Measurements from ENCODE around the gene ARHGAP20.

Gene ARHGAP20

DNA sequence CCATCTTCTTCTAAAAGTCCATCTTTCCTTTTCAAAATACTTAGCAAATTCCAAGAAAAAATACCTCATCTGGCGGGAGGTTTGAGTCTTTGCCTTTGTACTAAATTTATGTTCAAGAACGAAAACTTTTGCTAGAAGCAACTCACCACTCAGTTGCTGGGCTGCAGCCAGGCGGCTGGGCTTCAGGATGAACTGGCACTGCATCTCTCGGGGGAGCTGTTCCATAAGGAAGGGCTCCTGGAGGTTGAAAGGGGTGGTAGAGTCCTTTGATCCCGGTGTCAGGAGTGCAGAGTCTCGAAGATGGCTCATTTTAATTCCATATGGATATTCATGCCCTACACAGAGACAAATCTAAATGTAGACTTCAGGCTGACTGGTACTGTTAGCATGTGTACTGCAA is 105.8 kb downstream of the ARHGAP20 start:
- DNase-seq, result no peak

DNA sequence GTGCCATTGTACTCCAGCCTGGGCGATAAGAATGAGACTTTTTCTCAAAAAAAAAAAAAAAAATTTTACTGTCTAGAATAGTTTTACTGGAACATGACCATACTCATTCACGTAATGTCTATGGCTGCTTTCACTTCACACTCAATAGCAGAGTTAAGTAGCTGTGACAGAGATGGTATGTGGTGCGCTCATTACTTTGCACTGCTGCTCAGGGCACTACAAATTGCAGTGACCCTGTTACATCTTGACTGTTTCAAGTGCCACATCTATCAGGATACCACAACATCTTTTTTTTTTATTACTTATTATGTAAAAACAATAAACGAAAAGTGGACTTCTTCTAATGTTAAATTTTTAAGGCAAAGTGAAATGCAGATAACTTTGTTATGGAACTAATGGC is 110.3 kb downstream of the ARHGAP20 start:
- DNase-seq, result no peak

DNA sequence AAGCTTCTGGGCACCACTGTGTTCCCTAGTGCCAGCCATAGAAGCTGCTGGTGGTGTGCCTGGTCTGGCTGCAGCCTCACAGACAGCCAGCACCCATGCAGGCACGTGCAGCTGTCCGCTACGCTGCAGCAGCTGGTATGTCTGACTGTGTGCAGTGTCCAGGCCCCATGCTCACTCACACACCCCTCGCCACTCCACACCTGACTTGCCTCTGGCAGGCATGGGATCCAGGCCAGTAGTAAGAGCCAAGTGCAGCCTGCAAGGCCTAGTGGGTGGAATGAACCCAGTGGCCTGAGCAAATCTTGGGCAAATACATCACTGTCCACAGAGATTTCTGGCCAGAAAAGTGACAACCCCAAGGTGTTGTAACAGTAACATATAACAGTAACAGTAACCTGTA is 111.9 kb downstream of the ARHGAP20 start:
- no peak for DNase-seq

DNA sequence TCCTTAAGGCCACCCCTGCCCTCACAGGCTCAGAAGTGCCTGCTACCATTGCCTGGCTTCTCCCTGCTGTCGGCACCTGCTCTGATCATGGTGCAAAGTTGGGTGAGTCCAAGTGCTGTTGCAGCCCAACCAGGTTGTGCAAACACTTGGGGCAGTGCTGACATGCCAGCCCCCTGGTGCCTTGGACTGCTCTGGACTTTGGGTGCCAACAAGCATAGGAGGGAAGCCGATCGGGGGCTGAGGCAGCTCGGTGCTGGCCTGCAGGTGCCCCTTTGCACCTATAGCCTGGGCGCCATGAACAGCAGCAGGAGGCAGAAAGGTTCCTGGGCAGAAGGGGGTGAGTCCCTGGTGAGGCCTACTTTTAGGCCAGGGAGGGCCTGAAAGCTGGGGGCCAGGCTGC is 113.0 kb downstream of the ARHGAP20 start:
- DNase-seq, result no peak

DNA sequence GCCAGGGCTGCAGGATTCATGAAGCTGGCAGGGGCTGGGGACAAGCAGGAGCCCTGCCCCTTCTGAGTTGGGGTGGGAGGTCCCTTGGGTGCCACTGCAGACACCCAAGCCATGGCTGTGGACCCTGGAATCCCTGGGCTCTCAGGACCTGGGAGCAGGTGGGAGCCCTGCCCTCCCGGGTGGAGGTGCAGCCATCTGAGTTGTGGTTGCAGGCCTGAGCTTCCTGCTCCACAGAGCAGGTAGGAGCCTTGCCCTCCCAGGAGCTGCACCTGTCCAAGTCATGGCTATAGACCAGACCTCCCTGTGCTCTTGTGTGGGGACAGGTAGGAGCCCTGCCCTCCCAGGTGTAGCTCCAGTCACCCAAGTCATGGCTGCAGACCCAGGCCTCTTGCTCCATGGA is 113.5 kb downstream of the ARHGAP20 start:
- DNase-seq, result no peak

DNA sequence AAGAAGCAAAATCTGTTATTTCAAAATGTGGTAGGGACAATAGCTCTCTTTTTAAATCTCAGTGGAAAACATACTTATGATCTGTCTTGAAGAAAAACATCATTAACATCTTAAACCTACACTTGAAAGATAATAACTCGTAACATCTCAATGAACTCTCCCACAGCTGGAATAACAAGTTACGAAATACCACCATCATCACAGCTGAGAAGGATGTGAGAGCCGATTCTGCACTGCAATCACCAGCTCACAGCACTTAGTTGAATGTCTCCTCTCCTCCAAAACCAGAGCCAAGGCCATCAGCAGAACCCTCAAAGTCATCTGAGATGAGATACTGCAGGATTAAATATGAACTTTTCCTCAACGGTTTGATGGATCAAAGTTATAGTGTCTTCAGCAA is 124.3 kb downstream of the ARHGAP20 start:
- no peak for DNase-seq

DNA sequence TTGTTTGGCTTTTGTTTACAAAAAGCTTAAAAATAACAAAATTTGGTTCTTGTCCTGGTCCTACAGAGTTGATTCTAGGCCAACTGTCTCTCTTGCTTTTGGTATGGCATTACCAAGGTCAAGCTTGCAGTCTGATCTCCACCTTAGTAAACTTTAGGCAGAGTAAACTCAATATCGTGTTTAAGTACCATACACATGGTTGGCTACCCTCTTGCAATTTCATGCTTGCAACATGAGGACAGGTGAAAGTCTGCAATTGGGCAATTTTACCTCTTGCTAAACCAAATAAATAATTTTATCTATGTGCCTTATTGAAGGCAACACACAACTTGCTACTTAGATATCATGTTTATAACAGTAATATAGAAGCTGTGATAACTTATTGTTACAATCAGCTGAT is 125.1 kb downstream of the ARHGAP20 start:
- no peak for DNase-seq

DNA sequence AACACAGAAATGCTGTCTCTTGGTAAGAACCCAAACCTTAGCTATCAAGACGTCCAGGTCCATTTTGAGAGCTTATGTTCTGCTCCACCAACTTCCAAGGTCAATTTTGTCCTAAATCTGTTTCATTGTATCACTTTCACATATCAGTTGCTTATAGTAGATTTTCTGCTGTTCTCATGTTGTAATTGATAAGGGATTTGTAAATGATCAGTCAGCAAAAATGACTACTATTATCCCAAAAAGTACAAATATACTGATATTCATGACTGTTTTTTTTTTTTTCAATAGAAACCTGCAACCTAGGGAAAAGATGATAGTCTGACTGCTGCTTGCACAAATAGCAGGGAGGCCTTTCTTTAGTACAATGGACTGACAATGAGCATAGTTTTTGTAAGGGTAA is 128.1 kb downstream of the ARHGAP20 start:
- no peak for DNase-seq

DNA sequence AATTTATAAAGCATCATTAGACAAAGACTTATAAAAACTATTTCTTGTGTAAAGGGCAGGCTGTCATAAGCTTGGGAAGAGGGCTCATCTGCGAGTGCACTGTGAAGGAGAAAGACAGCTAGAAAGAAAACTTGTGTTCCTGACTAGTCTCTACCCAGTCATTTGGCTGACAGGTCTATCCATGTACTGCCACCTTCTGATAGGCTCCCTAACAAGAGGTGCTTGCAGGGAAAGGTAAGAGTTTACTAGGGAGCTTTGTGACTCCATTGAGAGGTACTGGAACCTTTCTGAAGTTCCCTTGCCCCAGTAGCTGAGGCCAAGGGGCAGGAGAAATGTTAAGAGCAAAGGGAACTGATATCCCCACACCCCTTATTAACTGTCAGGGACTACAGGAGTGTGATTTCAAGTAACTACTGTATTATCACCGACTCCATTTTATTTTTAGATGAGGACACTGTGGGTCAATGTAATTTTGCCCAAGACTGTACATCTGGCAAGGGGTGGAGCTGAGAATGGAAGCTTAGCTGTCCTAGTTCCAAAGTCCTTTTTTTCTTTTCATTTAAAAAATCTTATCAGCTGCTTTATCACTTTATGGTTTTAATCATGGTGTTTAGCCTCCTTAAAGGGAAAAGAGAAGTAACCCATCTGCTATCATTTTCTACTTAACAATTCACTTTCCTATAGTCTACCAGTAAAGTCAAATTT is 129.4 kb downstream of the ARHGAP20 start:
- no peak for DNase-seq

DNA sequence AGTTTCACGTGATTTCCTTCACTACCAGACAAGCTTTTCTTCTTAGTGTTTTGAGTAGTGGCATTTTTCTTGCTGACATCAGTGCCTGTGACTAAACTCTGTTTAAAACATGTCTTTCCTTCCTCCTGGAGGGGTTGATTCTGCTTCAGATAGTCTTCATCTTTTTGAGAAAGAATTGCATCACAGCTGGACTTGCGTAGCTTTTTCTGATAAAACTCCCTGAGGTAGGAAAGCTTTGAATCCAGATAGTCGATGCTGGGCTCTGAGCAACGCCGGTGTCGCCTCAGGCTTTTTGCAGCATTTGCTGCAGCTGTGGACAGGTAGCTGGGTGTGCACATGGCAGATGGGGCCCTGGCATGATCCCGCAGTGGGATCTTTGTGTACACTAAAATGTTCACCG is 131.7 kb downstream of the ARHGAP20 start:
- no peak for DNase-seq

DNA sequence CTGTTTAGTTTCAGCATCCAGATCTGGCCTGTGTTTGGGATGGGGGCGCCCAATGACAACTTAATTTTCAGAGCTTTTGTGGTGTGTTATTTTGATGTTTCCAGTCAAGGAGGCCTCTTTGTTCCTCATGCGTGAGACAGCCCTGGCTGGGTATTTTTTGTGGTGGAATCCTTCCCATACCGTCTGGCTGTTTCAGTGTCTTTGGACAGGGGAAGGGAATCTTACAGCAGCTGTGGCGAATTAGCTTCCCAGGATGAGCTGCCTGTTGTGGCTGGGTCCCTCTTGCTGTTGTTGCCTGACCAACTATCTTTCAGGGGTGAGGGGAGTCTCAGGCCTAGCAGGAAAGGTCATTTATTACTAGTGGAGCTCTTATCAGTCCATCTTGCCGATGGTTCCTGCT is 138.8 kb downstream of the ARHGAP20 start:
- DNase-seq, result no peak

DNA sequence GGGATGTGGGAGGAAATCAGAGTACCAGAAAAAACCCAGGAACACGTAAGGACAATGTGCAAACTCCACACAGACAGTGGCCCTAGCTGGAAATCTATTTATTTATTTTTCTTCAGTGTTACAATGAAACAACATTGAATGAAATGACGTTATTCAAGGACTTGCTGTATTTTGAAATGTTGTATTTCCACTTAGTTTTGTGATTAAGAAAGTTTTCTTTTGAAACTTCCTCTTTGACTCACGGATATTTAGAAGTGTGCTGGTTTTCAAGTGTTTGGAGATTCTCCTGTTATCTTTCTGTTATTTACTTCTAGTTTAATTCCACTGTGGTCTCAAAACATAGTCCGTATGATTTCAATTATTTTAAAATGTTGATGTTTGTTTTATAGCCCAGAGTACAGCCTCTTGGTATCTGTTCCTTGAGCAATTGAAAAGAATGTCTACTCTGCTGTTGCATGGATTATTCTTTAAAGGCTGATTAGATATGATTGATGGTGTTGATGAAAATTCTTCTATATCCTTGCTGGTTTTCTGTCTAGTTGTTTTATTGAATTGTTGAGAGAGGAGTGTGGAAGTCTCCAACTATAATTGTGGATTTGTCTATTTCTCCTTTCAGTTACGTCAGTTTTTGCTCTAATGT is 141.0 kb downstream of the ARHGAP20 start:
- no peak for DNase-seq

DNA sequence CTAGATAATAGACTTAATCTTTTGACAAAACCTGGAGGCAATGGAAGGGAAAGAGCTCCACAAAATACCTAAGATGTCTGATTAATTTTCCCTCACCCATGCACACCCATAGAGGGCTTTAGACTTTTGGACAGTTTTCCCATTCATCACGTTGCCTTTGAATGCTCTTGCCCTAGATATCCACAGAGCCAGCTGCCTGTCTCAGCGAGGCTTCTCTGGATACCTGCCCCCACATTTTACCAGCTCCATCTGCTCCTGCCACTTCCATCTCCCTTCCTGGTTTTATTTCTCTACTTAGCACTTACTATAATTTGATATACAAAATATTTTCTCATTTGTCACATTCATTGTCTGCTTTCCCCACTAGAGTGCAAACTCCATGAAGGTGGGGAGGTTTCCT is 145.7 kb downstream of the ARHGAP20 start:
- no peak for DNase-seq

DNA sequence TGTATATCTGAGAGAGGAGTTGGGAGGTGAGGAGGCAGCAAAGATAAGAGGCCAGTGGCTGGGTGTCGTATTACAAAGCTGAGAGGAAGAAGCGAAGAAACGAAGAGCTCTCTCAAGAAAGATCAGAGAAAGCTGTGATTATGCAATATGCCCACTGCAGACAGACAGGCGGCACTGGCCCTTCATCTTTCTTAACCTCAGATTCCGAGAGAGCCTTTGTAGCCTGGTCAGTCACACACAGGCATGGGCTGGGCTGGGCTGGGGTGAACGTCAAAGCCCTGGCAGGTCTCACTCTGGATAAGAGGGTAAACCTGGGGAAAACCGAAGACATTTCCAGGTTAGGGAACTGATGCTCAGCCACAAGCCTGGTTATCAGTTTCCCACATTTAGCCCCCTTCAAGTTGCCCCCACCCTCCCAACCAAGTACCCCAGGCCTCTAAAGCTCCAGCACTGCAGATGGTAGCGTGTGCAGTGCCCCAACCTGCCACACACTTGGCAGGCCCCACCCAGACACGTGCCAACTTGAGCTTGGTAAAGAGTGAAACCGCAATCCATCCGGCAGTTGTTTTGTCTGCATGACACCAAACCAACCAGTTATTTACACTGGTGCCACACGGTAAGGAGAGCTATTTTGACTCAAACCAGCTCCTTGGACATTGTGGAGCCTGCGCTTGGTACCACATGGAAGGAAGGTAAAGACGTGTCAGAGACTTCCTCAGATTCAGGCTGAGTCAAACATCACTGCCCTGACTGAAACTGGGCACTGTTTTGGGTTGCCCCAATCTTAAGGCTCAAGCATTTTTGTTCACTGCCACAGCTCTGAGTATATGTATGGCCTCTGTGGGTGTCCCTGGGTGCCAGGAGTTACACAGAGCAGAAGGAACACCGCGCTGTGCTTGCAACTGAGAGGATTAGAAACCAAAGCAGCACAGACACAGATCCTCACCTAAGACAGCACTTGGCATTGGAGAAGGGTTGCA is 146.6 kb downstream of the ARHGAP20 start:
- DNase-seq, result no peak

DNA sequence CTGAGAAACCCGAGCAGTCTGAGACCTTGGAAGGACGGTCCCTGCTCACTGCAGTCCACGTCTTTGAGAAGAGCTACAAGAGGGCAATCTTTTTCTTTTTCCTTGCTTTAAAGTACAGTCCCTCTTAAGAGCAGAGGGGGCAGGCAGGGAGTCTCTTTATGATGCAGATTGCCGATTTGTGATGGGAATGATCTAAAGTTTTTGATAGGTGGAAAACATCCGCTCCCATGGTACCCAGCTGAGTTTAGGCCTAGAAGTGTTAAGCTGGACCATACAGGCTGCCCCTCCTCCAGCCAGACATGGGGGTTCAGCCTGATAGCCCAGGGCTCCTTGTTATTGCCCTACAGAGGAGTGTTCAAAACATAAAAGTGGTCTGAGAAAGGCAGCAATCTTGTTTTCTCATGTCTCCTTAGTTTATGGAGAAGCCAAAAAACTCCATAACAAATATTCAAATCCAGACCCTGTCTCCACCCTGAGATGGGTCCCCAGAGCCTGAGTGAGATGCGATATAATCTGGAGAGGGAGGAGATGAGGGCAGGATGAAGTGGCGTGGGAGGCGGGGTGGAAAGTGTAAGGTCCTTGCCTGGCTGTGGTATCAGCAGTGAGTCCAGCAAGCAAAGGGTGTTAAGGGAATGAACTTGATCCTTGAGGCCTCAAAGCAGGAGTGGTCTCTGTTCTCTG is 147.4 kb downstream of the ARHGAP20 start:
- DNase-seq, result no peak

DNA sequence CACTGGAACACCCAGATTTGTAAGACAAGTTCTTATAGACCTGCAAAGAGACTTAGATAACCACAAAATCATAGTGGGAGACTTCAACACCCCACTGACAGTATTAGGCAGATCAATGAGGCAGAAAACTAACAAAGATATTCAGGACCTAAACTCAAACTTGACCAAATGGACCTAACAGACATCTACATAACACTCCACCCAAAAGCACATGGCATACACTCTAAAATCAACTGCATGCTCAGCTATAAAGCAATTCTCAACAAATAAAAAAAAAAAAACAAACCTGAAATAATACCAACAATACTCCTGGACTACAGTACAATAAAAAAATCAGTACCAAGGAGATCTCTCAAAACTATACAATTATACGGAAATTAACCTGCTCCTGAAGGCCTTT is 167.5 kb downstream of the ARHGAP20 start:
- DNase-seq, result no peak

DNA sequence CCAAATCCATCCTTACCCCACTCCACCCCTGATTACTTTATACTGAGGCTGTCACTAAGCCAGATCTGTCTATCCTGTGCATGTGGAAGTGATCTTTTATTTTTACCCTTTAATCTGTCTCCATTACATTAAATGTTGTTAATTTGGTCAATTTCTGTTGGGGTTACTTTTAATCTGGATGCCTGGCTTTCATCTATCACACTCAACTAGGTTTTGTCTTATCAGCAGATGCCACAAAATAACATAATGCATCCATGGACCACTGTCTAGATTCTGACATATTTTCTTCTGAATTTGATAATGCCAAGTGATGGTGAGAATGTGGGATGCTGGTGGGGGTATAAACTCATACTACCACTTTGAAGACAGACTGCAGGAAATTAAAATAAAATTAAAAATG is 174.1 kb downstream of the ARHGAP20 start:
- no peak for DNase-seq

DNA sequence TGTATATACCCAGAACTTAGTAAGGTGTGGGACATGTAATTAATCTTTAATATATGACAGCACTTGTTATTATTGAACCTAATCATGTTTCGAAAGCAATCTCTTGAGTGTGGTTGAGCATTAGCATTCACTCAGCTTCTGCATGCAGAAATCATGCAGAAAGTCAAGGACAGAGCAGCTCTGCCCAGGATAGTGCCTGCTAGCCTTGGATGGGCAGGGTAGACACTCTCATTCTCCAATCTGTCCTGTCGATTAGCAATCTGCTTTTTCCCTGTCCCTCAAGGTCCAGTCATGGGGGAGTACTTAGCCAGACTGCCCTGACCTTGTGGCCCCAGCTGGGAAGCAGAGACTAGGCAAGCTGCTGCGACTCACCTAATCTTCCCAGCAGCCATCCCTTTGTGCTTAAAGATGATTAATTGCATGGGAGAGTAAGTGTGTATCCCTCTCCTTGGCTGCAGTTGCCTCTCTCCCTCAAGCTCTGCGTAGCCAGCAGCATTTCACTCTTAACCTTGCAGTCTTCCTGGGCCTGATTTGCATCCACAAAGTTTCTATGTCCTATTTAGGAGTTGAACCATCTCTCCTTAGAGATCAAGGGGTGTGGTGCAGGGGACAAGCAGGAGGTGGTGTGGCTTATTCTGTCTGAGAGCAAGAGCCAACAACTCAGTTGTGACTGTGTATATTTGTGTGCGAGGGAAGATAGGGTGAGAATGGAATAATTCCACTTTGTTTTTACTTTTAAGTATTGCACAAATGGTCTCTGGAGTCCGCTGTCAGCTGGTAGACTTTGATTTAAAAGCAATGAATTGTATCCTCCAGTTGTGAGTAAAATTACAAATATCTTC is 181.1 kb downstream of the ARHGAP20 start:
- no peak for DNase-seq

DNA sequence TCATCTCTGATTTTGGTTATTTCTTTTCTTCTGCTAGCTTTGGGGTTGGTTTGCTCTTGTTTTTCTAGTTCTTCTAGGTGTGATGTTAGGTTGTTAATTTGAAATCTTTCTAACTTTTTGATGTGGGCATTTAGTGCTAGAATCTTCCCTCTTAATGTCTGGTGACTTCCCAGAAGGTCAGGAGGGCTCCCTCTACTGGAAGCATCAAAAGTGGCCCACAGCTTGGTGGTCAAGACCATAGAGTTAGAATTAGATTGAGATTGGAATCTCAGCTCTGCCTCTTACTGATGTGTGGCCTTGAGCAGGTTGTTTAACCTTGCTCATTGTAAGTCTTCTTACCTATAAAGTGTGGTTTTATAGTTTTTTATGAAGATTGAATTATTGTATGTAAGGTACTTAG is 183.2 kb downstream of the ARHGAP20 start:
- no peak for DNase-seq

DNA sequence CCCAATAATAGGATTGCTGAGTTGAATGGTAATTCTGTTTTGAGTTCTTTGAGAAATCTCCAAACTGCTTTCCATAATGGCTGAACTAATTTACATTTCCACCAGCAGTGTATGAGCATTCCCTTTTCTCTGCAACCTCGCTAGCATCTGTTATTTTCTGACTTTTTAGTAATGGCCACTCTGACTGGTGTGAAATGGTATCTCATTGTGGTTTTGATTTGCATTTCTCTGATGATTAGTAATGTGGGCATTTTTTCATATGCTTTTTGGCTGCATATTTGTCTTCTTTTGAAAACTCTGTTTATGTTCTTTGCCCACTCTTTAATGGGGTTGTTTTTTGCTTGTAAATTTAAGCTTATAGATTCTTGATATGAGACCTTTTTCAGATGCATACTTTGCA is 185.1 kb downstream of the ARHGAP20 start:
- no peak for DNase-seq

All from NCI-H1048 (cell line).